GM19043 (cell line): ENCODE results near the gene NUMA1.

Source experiments
- ATAC-seq: cut with Tn5 transposase; IDR thresholded peaks from one replicate; pipeline ENCODE4 v1.9.1; 2021; ENCODE audit warnings: low read depth; ENCODE audit not compliant: unreplicated experiment

NUMA1 gene

GRCh38 chr11:72024069-72024754, 56.1 kb downstream of the NUMA1 start:
- no peak for ATAC-seq

DNA sequence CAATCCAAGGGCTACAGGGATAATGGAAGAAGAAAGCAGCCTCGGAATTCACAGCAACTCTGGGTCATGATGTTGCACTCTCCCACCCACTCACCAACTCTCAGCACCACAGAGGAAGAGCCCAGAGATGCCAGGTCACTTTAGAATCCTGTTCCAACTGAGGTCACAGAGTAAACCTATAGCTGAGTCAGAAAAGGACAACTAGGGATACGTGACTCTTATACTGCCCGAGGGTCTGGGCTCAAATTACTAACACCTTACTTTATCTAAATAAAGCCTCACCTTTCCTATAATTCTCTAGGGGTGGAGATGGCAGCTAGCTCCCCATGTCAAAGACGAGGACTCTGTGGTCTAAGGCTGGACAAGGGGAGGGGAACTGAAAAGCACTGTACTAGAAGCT, 57.0 kb downstream of the NUMA1 start:
- ATAC-seq, result no peak

DNA sequence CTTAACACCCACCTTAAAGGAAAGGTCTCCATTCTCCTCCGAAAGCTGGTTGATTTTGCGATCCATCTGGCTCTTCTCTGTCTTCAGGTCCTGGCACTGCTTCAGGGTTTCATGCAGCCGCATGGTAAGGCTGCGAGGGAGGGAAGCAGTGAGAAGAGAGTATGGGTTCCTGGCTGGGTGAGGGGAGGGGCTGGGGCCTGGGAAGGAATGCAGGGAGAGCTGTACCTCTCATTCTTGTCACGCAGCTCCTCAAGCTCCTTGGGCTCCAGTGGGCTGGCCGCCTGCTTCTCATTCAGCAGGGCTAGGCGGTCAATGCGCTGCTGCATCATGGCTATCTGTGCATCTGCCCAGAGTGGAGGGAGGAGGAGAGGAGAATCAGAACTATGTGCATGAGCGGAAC, 62.2 kb downstream of the NUMA1 start:
- no peak for ATAC-seq

DNA sequence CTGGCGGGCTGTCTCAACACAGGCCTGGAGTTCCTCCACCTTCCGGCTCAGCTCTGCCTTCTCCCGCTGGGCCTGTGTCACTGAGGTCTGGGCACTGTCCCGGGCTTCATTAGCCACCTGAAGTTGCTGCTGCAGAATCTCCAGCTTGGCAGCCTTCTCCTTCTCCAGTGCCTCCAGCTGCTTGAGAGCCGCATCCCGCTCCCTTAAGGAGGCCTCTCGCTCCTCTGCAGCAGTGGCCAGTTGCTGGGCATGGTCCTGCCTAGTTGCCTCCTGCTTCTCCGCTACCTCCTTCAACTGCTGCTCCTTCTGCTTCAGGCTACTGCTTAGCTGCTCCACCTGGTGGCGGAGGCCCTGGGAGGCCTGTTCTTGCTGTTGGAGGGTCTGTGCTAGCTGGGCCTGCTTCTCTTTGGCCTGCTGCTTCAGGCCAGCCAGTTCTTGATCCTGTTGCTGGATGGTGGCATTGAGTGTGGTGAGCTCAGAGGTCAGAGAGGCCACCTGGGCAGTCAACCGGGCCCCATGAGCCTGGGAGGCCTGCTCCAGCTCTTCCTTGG, 64.8 kb downstream of the NUMA1 start:
- no peak for ATAC-seq

- no peak for ATAC-seq
These were observed 65.5 kb downstream of the NUMA1 start for GRCh38 chr11:72014761-72015320.

DNA sequence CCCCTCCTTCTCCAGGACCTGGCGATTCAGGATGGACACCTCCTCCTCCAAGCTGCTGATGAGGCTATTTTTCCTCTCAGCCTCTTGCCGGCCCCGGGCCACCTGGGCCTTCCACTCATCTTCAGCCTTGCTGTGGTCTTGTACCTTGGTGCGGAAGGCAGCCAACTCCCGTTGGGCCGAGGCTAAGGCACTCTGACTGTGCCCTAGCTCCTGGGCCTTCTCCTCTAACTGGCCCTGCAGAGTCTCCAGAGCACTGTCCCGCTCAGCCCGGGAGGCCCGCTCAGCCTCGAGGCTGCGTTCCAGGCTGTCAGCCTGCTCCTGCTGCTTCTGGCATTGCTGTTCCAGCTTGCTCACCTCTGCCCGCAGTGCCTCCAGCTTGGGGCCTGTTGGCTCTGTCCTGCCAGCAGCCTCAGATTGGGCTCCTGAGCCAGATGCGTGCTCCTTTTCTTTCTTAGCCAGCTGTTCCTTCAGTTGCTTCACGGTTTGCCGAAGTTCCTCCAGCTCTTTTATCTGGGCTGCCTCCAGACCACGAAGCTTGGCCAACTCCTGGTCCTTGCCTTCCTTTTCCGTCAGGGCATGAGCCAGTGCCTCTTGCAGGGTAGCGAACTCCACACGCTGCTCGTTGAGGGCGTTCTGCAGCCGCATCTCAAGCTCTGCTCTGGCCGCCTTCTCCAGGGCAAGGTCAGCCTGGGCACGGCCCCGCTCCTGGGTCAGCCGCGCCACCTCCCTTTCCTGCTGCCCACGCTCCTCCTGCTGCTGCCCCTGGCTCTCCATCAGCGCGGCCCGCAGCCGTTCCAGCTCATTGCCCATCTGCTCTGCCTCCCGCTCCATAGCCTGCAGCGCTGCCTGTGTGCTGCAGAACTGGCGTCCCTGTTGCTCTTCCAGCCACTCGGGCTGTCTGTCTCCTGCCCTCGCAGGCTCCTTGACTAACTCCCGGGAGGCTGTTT, 66.3 kb downstream of the NUMA1 start:
- no peak for ATAC-seq

GRCh38 chr11:72012897-72013721, 67.2 kb downstream of the NUMA1 start:
- ATAC-seq, result no peak

- no peak for ATAC-seq
These were observed 68.2 kb downstream of the NUMA1 start for GRCh38 chr11:72012091-72012630.

DNA sequence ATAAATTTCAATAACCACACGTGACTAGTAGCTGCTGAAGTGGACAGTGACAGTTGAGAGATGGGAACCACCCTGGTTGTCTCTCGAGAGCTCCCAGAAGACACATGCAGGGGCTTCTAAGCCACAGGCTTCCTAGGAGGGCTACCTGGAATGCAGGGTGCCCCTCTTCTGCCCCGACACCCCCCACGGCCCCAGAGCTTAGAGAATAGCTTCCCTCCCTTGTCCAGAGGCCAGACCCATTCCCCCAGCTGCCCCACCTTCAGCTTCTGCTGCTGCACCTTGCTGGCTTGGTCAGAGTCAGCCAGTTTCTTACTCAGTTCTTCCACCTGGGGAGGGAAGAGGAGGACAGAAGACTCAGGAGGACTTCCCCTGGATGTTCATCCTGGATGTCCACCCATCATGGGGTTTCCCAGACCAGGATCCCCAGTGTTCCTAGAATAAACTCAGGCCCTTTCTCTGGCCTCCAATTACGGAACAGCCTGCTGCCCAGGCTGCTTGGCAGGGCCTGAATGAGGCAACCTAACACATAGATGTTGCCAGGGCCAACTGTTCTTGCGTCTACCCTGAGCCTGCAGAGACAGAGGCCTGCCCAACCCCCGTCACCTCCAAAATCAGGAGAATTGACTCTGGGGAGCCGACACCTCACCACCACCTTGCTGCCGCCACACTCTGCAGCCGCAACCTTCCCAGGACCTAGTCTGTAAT, 69.7 kb downstream of the NUMA1 start:
- no peak for ATAC-seq

GRCh38 chr11:72009156-72009555, 71.2 kb downstream of the NUMA1 start:
- ATAC-seq, result no peak

GRCh38 chr11:72008728-72009127, 71.6 kb downstream of the NUMA1 start:
- ATAC-seq, result no peak

GRCh38 chr11:72007587-72007986, 72.8 kb downstream of the NUMA1 start:
- ATAC-seq, result no peak

- ATAC-seq, result no peak
These were observed 73.3 kb downstream of the NUMA1 start for GRCh38 chr11:72007089-72007476.

GRCh38 chr11:72006309-72007088, 73.8 kb downstream of the NUMA1 start:
- no peak for ATAC-seq

DNA sequence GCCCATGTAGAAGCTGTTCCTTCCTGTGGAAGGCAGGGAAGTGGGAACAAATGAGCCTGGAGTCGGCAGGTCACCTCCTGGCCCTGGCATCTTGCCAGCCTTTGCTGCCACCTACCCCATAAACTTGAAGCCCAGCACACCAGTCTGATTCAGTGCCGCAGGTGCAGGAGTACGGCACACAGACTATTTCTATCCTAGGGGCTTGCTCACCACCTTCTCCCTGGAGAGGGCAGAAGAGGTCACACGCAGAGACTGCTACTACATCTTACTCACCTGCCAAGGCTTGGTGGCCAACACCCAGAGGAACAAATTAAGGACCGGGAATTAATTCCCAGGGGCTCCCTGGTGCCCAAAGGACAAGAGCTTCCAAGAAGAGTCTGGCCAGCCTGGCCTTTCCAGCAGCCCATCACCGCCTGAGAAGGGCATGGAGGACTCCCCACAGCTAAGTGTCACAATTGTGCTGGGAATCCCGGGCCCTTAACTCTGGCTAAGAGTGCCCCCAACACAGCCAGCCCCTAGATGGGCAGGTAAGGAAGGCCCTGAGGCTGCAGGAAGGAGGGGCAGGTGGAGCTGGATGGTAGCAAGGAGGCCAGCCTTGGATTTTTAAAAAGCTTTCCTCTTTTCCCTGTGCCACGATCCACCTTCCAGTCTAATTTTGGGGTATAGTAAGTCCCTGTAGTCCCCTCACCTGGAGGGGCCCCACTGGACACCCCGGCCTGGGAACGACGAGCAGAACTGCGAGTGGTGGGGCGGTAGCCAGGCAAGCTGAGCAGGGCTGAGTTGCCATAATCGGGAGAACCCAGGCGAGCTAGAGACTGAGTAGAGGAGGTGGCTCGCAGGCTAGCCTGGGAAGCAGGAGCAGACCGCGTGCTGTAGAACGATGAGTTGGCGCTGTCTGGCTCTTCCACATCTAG, 74.7 kb downstream of the NUMA1 start:
- ATAC-seq, result no peak

DNA sequence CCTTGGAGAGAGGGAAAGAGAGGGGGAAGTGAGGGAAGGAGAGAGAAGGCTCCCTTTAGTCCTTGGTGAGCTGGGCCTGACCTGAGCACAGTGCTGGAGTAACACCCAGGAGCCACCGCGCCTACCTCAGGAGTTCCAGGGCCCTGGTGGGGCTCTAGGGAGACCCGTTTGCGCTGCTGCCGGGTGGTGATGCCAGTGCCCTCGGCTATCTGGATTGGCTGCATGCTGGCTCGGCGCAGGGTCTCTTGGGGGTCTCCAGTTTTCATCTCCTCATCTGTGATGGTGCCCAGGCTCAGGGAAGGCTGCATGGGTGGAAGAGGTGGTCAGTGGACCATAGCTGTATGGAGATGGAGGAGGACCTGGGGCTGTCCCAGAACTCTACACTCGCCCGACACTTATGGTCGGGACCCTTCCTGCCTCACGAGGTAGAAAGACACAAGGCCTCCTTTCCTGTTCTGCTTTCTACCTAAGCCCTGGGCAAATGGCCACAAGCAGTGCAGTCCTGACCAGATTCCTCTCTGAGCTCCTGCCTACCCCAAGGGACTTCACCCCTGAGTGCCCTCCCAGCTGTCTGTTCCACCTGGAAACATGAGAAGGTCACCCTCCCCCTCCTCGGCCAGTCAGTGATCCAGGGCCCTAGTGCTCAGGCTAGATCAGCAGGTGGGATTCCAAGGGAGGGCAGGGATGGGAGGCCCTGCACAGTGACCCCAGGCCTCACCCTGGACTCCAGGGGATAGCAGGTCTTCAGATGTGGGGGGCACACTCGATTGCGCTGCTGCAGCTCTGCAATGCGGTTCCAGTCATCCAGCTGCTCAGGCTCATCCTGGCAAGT, 75.6 kb downstream of the NUMA1 start:
- no peak for ATAC-seq

DNA sequence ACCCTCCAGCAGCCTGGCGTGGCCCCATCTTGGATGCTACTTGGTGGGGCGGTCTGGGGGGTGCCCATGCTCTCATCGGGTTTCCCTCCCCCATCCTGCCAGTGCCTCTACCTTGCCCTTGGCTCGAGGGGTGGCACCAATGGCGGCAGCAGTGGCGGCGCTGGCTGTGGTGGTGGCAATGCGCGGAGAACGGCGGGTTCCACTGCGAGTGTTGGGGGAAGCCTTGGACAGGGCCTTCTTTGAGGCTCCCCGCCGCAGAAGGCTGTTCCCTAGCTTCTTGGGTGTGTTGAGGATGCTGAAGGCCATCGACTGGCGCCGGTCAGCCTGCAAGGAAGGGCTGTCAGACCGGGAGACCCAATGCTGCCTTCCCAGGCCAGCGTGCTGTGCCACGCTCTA, 76.6 kb downstream of the NUMA1 start:
- no peak for ATAC-seq
